H9 (cell line): ENCODE data around the gene MTERF4. TPM values are rescaled to one million over a fixed set of nuclear protein-coding genes. Genes with fewer than 3 reads are reported as not detected.

Experiments
- DNase-seq: peaks from one replicate; pipeline ENCODE4 v3.0.0-alpha.2; 2017
- H2AFZ ChIP-seq: one replicate; pipeline ENCODE4 v1.6.1; 2013; ENCODE audit warnings: mild to moderate bottlenecking, low read length, control low read depth, moderate library complexity
- H2AK5ac ChIP-seq: 2 replicates; pipeline ENCODE4 v1.6.1; 2013; ENCODE audit warnings: low read length, control low read depth, mixed read lengths; ENCODE audit not compliant: insufficient read length
- H2BK120ac ChIP-seq: one replicate; pipeline ENCODE4 v1.6.1; 2013; ENCODE audit warnings: low read depth, mild to moderate bottlenecking, low read length, control low read depth, inconsistent platforms; ENCODE audit not compliant: poor library complexity, severe bottlenecking
- H2BK12ac ChIP-seq: 2 replicates; pipeline ENCODE4 v1.6.1; 2013; ENCODE audit warnings: low read length, control low read depth, mixed read lengths, low read depth; ENCODE audit not compliant: insufficient read length
- H2BK15ac ChIP-seq: 2 replicates; pipeline ENCODE4 v1.6.1; 2013; ENCODE audit warnings: low read depth, low read length, control low read depth
- H2BK20ac ChIP-seq: one replicate; pipeline ENCODE4 v1.6.1; 2013; ENCODE audit warnings: low read depth, mild to moderate bottlenecking, low read length, control low read depth, inconsistent platforms; ENCODE audit not compliant: poor library complexity, severe bottlenecking
- H2BK5ac ChIP-seq: 2 replicates; pipeline ENCODE4 v1.6.1; 2013; ENCODE audit warnings: low read length, control low read depth, mixed read lengths; ENCODE audit not compliant: insufficient read length
- H3K14ac ChIP-seq: 2 replicates; pipeline ENCODE4 v1.6.1; 2013; ENCODE audit warnings: low read length, control low read depth; ENCODE audit not compliant: insufficient read depth
- H3K18ac ChIP-seq: 2 replicates; pipeline ENCODE4 v1.6.1; 2013; ENCODE audit warnings: low read depth, mild to moderate bottlenecking, mixed read lengths, low read length, control low read depth; ENCODE audit not compliant: insufficient read length
- H3K23ac ChIP-seq: 2 replicates; pipeline ENCODE4 v1.6.1; 2013; ENCODE audit warnings: low read length, control low read depth, mixed read lengths, low read depth; ENCODE audit not compliant: insufficient read length
- H3K23me2 ChIP-seq: 2 replicates; pipeline ENCODE4 v1.6.1; 2013; ENCODE audit warnings: low read depth, mild to moderate bottlenecking, mixed read lengths, low read length, control low read depth; ENCODE audit not compliant: insufficient read length, poor library complexity, severe bottlenecking
- H3K27ac ChIP-seq: 2 replicates; pipeline ENCODE4 v1.5.1; 2013; ENCODE audit warnings: low read length, control low read depth, mixed read lengths, low read depth; ENCODE audit not compliant: insufficient read length
- H3K27me3 ChIP-seq: 2 replicates; pipeline ENCODE4 v1.6.1; 2013; ENCODE audit warnings: low read length, control low read depth, inconsistent platforms; ENCODE audit not compliant: insufficient read depth
- H3K4ac ChIP-seq: 2 replicates; pipeline ENCODE4 v1.6.1; 2013; ENCODE audit warnings: low read depth, mild to moderate bottlenecking, control low read depth, inconsistent platforms, low read length, moderate library complexity
- H3K4me1 ChIP-seq: 2 replicates; pipeline ENCODE4 v1.6.1; 2013; ENCODE audit warnings: low read length, control low read depth, inconsistent platforms; ENCODE audit not compliant: insufficient read depth
- H3K4me2 ChIP-seq: 2 replicates; pipeline ENCODE4 v1.6.1; 2013; ENCODE audit warnings: low read length, control low read depth, mixed read lengths; ENCODE audit not compliant: insufficient read length, insufficient read depth
- H3K56ac ChIP-seq: 2 replicates; pipeline ENCODE4 v1.6.1; 2013; ENCODE audit warnings: low read depth, mild to moderate bottlenecking, mixed read lengths, low read length, control low read depth; ENCODE audit not compliant: insufficient read length
- H3K79me1 ChIP-seq: 2 replicates; pipeline ENCODE4 v1.6.1; 2013; ENCODE audit warnings: low read depth, mild to moderate bottlenecking, moderate library complexity, low read length, control low read depth, inconsistent platforms; ENCODE audit not compliant: insufficient read depth, poor library complexity, severe bottlenecking
- H3K79me2 ChIP-seq: 2 replicates; pipeline ENCODE4 v1.6.1; 2013; ENCODE audit warnings: low read length, control low read depth, inconsistent platforms; ENCODE audit not compliant: insufficient read depth
- H3K9ac ChIP-seq: 2 replicates; pipeline ENCODE4 v1.6.1; 2013; ENCODE audit warnings: low read length, control low read depth, mixed read lengths; ENCODE audit not compliant: insufficient read length; ENCODE audit errors: extremely low read depth
- H3K9me3 ChIP-seq: one replicate; pipeline ENCODE4 v1.6.1; 2013; ENCODE audit warnings: low read depth, low read length, inconsistent platforms; ENCODE audit not compliant: control insufficient read depth
- H3T11ph ChIP-seq: one replicate; pipeline ENCODE4 v1.6.1; 2013; ENCODE audit warnings: mild to moderate bottlenecking, low read length, control low read depth, inconsistent platforms
- H4K20me1 ChIP-seq: one replicate; pipeline ENCODE4 v1.6.1; 2013; ENCODE audit not compliant: control insufficient read depth, insufficient read length, insufficient read depth
- H4K5ac ChIP-seq: 2 replicates; pipeline ENCODE4 v1.6.1; 2013; ENCODE audit warnings: low read depth, mild to moderate bottlenecking, mixed read lengths, low read length, control low read depth; ENCODE audit not compliant: insufficient read length
- H4K8ac ChIP-seq: replicated peaks from 2 replicates; pipeline ENCODE4 v1.6.1; 2013; ENCODE audit warnings: low read length, control low read depth, mixed read lengths, low read depth; ENCODE audit not compliant: insufficient read length
- H4K91ac ChIP-seq: 2 replicates; pipeline ENCODE4 v1.6.1; 2013; ENCODE audit warnings: low read depth, mild to moderate bottlenecking, moderate library complexity, mixed read lengths, low read length, control low read depth; ENCODE audit not compliant: insufficient read length
- H3K27ac Mint-ChIP-seq, 3 experiments: 2 replicates in 2 of 3; 3 replicates in 1 of 3; pipeline ENCODE4 v1.8.0; 2020 to 2021; ENCODE audit warnings: mixed read lengths in 3 of 3, mild to moderate bottlenecking in 1 of 3, moderate library complexity in 1 of 3
- H3K27me3 Mint-ChIP-seq: 2 replicates; pipeline ENCODE4 v1.8.0; 2021; ENCODE audit warnings: low read depth, mild to moderate bottlenecking, moderate library complexity, mixed read lengths
- H3K36me3 Mint-ChIP-seq, 3 experiments: 2 replicates in 2 of 3; 3 replicates in 1 of 3; pipeline ENCODE4 v1.8.0; 2020 to 2021; ENCODE audit warnings: low read depth in 3 of 3, mixed read lengths in 3 of 3; ENCODE audit not compliant: insufficient read depth in 1 of 3
- H3K4me1 Mint-ChIP-seq, 2 experiments: 2 replicates each; pipeline ENCODE4 v1.8.0; 2020; ENCODE audit warnings: mixed read lengths in 2 of 2
- H3K4me3 Mint-ChIP-seq, 2 experiments: 2 replicates in 1 of 2; 3 replicates in 1 of 2; pipeline ENCODE4 v1.8.0; 2020 to 2021; ENCODE audit warnings: mild to moderate bottlenecking in 2 of 2, mixed read lengths in 2 of 2, moderate library complexity in 1 of 2
- H3K9me3 Mint-ChIP-seq, 2 experiments: 2 replicates in 1 of 2; 3 replicates in 1 of 2; pipeline ENCODE4 v1.8.0; 2020; ENCODE audit warnings: mild to moderate bottlenecking in 2 of 2, mixed read lengths in 2 of 2, moderate library complexity in 1 of 2
- WGBS: extraction: QIAGEN DNeasy Blood & Tissue Kit; methylation state at CpG from one replicate; pipeline ENCODE4 v1.1.7; 2013; ENCODE audit warnings: missing lambda C conversion rate, low lambda C conversion rate, mixed read lengths; ENCODE audit not compliant: insufficient read length; ENCODE audit errors: extremely low coverage; 5-methylcytosine and 5-hydroxymethylcytosine counted together
- total RNA-seq: library from RNA; stranded (reverse); gene quantifications from 2 replicates; pipeline ENCODE4 v1.2.1, GENCODE V29; 2021
- TF ChIP-seq, protein P1 (sequence below): fragments of 200-600 bp; sonication (generic); conservative IDR thresholded peaks from 3 replicates; pipeline ENCODE4 v1.8.0; 2021; ENCODE audit warnings: antibody characterized with exemption, mild to moderate bottlenecking

MTERF4 gene
- total RNA-seq, 1 experiment from 2014 or later, result 35.0 TPM

DNA sequence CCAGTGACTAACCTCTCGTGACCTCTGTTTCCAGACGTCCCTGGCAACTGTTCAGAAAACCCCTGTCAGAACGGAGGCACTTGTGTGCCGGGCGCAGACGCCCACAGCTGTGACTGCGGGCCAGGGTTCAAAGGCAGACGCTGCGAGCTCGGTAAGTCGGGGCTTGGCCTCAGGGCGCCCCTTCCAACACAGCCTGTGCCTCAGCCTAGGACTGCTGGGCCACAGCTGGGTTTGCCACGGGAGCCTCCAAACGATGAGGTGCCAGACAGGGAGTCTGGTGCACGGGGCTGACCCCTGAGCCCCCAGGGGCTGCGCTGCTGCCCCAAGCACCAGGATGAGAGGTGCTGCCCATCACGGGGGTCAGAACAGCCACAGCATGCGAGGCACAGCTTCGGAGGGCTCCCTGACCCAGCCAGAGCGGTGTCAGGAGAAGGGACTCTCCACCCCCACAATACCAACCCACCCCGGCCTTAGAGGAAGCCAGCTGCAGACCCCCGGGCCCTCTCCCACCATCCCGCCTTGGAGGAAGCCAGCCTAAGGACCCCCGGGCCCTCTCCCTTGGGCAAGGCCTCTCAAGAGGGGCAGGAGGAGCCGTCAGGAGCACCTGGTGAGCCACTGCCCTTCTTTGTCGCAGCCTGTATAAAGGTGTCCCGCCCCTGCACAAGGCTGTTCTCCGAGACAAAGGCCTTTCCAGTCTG, 20.3 kb downstream of the MTERF4 start:
- Histone ChIP-seq H4K8ac (no peak overlapping the region), H2BK20ac (no peak overlapping the region), H3K79me1 (no peaks in the 10 kb centered on the region), H3K23ac (no peak overlapping the region), H4K5ac (no peak overlapping the region), H3K18ac (no peak overlapping the region), H2AK5ac (no peak overlapping the region), H3K14ac (no peak overlapping the region; the same call in 1 of the 2 replicates), H3K23me2 (no peaks in the 10 kb centered on the region), H3K4me1 (no peaks in the 10 kb centered on the region), H3K79me2 (no peaks in the 10 kb centered on the region), H4K20me1 (no peaks in the 10 kb centered on the region), H2BK120ac (no peak overlapping the region), H3K4ac (no peak overlapping the region), H3K27ac (no peak overlapping the region), H3K9me3 (no peaks in the 10 kb centered on the region), H3K4me2 (no peak overlapping the region), H3T11ph (no peak overlapping the region), H2BK15ac (no peak overlapping the region), H4K91ac (no peak overlapping the region), H3K9ac (no peak overlapping the region), H2BK5ac (no peak overlapping the region), H2AFZ (no peak overlapping the region), H2BK12ac (no peak overlapping the region), H3K27me3 (no peaks in the 10 kb centered on the region), H3K56ac (no peak overlapping the region)
- Mint-ChIP-seq H3K9me3 (no peaks in the 10 kb centered on the region), H3K27ac (peak overlapping the region in 1 of 3 experiments; percentile 95; a peak in 1 of 7 replicates), H3K4me3 (no peak overlapping the region), H3K36me3 (peaks cover 4 to 16% (median 15%) of the 10 kb centered on the region in 3 experiments; a peak in 6 of 7 replicates), H3K27me3 (no peaks in the 10 kb centered on the region), H3K4me1 (no peaks in the 10 kb centered on the region)
- TF ChIP-seq, protein P1, sequence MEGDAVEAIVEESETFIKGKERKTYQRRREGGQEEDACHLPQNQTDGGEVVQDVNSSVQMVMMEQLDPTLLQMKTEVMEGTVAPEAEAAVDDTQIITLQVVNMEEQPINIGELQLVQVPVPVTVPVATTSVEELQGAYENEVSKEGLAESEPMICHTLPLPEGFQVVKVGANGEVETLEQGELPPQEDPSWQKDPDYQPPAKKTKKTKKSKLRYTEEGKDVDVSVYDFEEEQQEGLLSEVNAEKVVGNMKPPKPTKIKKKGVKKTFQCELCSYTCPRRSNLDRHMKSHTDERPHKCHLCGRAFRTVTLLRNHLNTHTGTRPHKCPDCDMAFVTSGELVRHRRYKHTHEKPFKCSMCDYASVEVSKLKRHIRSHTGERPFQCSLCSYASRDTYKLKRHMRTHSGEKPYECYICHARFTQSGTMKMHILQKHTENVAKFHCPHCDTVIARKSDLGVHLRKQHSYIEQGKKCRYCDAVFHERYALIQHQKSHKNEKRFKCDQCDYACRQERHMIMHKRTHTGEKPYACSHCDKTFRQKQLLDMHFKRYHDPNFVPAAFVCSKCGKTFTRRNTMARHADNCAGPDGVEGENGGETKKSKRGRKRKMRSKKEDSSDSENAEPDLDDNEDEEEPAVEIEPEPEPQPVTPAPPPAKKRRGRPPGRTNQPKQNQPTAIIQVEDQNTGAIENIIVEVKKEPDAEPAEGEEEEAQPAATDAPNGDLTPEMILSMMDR, result no peak
- DNase-seq, result no peak
- no CpG with 5 or more reads among the region's 28 CpGs for WGBS
